ENCODE data around the gene CHCHD6. TPM values are rescaled to one million over a fixed set of nuclear protein-coding genes. Genes with fewer than 3 reads are reported as not detected.

Gene CHCHD6
- polyA plus RNA-seq, 1 donor: 6.5 TPM

- no peak for DNase-seq
Observed at GRCh38 chr3:126945891-126946290, 241.9 kb downstream of the CHCHD6 start.

- no peak for DNase-seq
Observed at GRCh38 chr3:126946405-126946804, 242.4 kb downstream of the CHCHD6 start.

- no peak for DNase-seq
Observed at GRCh38 chr3:126947429-126947828, 243.4 kb downstream of the CHCHD6 start.

GRCh38 chr3:126948980-126949535 lies 245.0 kb downstream of the CHCHD6 start:
- no peak for DNase-seq

GRCh38 chr3:126951561-126951960 lies 247.5 kb downstream of the CHCHD6 start:
- no peak for DNase-seq

- DNase-seq: no peak
Observed at GRCh38 chr3:126952261-126952982, 248.4 kb downstream of the CHCHD6 start.

- DNase-seq: no peak
Observed at GRCh38 chr3:126952983-126953660, 249.1 kb downstream of the CHCHD6 start.

GRCh38 chr3:126954141-126954842 lies 250.3 kb downstream of the CHCHD6 start:
- no peak for DNase-seq

GRCh38 chr3:126955004-126955790 lies 251.2 kb downstream of the CHCHD6 start:
- no peak for DNase-seq

GRCh38 chr3:126956361-126956760 lies 252.3 kb downstream of the CHCHD6 start:
- no peak for DNase-seq

- DNase-seq: no peak
Observed at GRCh38 chr3:126956866-126957650, 253.0 kb downstream of the CHCHD6 start.

GRCh38 chr3:126957776-126958637 lies 254.0 kb downstream of the CHCHD6 start:
- DNase-seq: no peak

GRCh38 chr3:126958638-126959085 lies 254.6 kb downstream of the CHCHD6 start:
- DNase-seq: no peak

- DNase-seq: no peak
Observed at GRCh38 chr3:126959136-126959920, 255.3 kb downstream of the CHCHD6 start.

- DNase-seq: no peak
Observed at GRCh38 chr3:126959921-126960603, 256.0 kb downstream of the CHCHD6 start.

GRCh38 chr3:126960604-126960995 lies 256.6 kb downstream of the CHCHD6 start:
- DNase-seq: no peak

- DNase-seq: peak; percentile 63
Observed at GRCh38 chr3:126961191-126961790, 257.3 kb downstream of the CHCHD6 start.

GRCh38 chr3:126961791-126962461 lies 257.9 kb downstream of the CHCHD6 start:
- DNase-seq: no peak
